Right renal pelvis (tissue), 4 donors: ENCODE measurements around the gene SUSD2. TPM values are rescaled to one million over a fixed set of nuclear protein-coding genes. Genes with fewer than 3 reads are reported as not detected.

ENCODE experiments used
- DNase-seq, 4 donors: peaks; one replicate each; pipeline ENCODE4 v3.0.0-alpha.2; 2013; ENCODE audit warnings: low read depth in 4 of 4, low spot score in 3 of 4, missing footprints in 1 of 4
- polyA plus RNA-seq, 4 donors: library from polyadenylated mRNA; unstranded; fragments of 120-200 nt; gene quantifications; one replicate each; pipeline ENCODE4 v1.2.1, GENCODE V29; 2013; ENCODE audit not compliant: insufficient read length in 4 of 4

The SUSD2 gene
- polyA plus RNA-seq, 4 donors, result 10.7 to 20.5 (median 18.2) TPM

- DNase-seq, result no peak
Observed at GRCh38 chr22:24148266-24149197, 32.8 kb upstream of the SUSD2 start.

- no peak for DNase-seq
Observed at GRCh38 chr22:24149198-24149590, 32.1 kb upstream of the SUSD2 start.

DNA sequence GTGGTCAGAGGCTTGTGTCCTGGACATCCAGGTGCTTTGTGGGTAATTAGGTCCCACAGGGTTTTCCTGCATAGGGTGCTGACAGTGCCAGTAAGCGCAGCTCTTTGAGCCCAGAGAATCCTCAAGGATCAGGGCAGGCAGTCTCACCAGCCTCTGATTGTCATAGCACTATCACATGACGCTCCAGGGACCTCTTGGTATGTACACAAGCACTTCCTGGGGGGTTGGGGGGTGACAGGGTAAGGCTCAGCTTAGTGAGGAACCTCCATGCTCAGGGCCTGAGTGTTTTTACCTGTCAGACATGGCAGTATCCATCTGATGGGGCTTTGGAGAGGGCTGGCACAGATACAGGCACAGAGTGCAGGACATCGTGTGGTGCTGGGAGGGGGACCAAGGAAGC is 27.9 kb upstream of the SUSD2 start:
- no peak for DNase-seq

DNA sequence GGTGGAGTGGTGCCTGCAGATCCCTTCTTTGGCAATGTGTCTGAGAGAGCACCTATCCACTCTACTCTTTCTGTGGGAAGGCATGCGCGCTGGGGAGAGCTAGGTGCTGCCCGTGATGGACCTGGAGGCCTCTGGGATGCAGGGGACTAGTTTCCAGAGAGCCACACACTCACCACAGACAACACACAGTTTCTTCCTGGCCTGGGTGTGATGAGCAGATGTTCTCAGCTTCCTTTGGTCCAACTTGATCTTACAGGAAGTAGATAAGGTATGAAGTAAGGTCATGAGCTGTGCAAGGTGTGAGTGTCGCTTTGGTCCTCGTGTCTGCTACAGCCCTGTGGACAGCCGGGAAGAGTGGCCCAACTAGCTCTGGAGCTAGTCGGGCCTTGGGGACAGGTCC is 27.3 kb upstream of the SUSD2 start:
- no peak for DNase-seq

DNA sequence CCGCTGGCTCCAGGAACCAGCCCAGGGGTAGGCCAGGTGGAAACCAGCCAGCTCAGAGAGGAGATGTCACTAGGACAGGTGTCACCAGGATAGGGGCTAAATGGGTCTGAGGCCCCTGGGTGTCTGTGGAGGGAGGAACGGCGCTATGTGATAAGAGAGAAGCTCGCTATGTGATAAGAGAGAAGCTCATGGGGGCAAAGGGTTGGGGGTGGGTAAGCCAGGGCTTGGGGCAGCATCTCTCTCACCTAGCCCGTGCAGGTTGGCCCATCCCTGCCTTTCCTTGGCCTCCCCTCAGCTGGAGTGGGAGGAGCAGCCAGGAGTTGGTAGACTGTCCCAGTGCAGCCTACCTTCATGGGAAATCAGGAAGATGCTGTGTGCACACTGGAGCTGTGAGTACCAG is 26.5 kb upstream of the SUSD2 start:
- no peak for DNase-seq

DNA sequence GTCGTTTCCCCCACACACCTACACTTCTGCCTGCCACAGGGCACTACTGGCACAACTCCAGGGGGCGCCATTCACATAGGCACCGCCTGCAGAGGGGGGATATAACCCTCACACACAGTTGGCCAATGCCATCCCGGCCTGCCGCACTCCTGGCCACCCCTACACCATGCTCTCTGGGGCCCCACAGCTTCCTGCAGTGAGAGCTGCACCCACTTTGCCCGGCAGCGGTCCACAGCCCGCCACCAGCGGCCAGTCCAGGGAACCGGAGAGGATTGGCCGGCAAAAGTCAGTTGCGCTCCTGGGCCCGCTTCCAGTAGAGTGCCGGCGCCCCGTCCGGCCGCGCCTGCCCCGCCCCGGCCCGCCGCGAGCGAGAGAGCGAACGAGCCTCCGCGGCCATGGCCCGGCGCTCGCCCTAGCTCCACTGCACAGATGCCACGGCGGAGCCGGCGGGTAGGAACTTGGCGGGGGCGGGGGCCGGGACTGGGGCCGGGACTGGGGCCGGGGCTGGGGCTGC is 25.6 kb upstream of the SUSD2 start:
- peak in 1 of 4 donors; percentile 39 for DNase-seq

DNA sequence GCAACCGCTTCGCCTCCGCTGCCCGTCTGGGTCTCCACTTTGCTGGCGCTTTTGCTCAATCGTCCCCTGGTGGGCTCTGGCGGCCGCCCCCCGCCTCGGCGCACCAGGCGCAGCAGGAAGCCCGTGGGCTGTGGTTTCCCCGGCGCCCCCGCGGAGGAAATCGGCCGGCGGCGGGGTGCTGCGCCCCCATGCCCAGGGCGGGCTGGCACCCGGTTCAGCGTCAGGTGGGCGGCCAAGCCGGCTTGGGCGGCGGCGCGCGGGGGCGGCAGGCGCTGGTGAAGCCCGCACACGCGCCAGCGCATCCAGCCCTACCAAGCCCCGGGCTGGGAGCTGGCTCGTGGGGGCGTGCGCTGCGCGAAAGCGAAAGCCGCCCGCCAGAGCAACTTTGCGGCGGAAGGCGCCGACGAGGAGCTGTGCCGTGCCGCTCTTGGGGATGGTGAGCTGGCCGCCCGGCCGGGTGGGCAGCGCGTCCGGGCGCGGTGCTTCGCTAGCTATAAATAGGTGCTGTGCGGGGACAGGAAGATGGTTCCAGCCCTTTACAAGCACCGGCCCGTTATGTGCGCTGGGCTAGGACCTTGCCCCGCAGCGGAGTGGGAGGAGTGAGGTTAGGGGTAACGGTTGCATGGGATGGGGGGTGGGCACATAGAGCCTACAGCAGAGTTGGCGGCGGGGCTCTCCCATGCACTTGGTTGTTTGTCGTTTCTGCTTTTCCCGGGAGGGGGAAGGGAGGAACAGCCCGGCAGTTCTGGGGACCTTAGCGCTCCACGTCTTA is 25.0 kb upstream of the SUSD2 start:
- peak in 1 of 4 donors; percentile 34 for DNase-seq

DNA sequence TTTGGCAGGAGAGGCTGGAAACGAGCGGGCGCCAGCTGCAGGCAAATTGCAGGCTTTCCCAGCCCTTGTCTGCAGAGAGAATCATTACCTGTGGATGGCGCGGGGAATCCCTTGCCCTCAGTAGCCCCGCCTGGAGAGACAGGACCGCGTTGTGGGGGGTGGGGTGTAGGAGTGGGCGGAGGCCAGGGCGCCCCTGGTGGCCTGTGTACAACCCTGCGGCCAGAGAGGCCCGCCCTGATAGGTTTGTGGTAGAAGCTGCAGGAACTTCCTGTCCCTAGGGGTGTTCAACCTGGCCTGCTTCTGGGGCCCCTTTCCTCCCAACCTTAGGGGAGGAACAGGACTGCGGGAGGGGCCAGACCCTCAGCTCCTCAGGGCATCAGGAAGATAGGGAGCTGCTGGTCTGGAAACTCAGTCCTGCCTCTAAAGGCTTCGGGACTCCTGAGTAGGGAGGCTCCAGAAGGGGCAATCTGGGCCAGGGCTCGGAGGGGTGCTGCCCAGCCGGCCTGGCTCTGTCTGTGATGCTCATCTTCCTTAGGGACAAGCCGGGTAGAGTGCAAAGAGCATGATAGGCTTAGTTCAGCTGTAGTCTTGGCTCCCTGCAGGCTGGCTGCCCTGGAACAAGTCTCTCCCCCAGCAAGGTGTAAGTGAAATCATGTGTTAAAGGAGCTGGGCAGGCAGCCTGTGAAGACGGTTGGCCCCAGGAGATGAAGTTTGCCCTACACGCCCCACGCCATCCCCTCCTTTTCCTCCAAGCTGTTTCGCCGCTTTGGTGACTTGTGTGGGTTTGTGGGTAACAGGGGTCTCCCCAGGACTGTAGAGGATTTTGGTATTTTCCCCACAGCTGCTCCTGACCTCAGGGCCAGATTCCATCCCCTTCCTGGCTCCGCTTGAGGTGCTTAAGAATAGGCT is 24.1 kb upstream of the SUSD2 start:
- peak in 2 of 4 donors; percentile 57 for DNase-seq

GRCh38 chr22:24157822-24158135 is 23.5 kb upstream of the SUSD2 start:
- DNase-seq, result no peak

DNA sequence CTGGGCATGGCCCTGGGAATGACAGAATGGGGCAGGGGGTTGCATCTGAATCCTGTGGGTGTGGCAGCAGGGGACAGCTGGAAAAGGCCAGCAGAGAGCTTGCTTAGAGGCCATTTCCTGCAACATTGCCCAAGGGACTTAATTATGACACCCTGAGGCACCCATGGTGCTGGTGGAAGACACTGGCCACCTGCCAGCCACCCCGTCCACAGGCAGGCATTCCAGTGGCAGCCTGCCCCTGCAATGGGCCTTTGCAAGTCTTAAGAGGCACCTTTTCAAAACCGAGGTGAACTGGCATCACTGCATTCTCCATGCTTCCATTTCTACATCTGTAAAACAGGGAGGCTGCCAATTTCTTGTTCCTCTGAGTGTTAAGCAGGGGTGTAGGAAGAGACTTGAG is 21.6 kb upstream of the SUSD2 start:
- DNase-seq, result no peak

- no peak for DNase-seq
Observed at GRCh38 chr22:24160546-24160945, 20.7 kb upstream of the SUSD2 start.

DNA sequence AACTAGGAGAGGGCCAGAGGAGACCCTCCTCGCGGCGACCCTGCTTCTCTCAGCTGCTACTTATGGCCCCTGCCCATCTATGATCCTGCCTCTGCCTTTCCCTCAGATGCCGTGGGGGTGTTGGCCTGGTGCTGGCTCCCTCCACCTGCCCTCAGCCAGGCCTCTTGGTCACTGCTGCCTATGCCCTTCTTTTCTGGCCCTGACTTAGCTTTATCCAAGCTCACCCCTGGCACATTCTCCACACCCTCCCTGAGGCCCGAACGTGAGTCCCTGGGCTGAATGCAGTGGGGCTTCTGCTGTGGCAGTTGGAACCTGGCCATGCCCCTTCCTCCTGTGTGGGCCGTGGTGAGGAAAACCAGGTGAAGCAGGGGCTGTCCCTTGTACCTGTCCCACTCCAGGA is 19.8 kb upstream of the SUSD2 start:
- DNase-seq, result no peak

DNA sequence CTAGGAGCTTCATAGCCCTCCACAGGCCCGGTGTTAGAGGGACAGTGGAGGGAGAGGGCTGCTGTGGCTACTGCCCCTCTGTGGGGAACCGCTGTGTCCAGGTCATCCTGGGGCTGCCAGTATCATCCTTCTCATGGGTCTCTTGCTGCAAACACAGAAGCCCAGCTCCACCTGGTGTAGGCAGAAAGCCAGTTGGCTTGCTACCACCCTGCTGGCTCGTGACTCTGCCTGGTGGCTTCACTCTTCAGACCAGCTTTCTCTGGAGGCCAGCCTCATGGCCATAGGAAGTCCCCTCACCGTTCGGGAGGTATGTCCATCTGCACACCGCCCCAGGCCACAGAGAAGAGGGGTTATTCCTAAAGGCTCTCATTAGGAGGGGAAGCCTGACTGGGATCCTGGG is 19.4 kb upstream of the SUSD2 start:
- no peak for DNase-seq

DNA sequence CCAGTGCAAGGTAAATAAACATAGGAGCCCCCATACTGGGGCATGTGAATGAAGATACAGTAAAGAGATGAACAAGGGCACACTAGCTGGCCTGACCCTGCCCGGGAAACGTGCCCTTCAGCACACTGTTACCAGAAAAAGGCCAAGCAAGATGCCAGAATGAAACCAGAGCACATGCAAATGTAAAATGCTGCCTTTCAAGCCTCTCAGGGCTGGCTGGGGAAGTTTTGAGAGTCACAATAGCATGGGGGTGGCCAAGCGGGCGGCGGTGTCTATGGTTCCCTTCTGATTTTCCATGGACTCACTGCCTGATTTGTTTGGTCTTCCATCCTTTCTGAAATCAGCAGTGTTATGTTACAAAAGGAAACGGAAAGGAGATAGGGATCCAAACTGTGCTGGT is 18.9 kb upstream of the SUSD2 start:
- DNase-seq, result no peak

- DNase-seq, result no peak
Observed at GRCh38 chr22:24164243-24164642, 17.0 kb upstream of the SUSD2 start.

GRCh38 chr22:24164940-24165339 is 16.3 kb upstream of the SUSD2 start:
- DNase-seq, result no peak

- DNase-seq, result no peak
Observed at GRCh38 chr22:24165673-24166072, 15.6 kb upstream of the SUSD2 start.

DNA sequence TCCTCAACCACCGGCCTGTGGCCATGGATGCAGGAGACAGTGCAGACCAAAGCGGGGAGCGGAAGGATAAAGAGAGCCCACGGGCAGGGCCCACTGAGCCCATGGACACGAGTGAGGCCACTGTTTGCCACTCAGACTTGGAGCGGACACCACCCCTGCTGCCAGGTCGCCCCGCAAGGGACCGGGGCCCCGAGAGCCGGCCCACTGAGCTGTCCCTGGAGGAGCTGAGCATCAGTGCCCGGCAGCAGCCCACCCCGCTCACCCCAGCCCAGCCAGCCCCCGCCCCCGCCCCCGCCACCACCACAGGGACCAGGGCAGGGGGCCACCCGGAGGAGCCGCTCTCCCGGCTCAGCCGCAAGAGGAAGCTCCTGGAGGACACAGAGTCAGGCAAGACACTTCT is 14.5 kb upstream of the SUSD2 start:
- no peak for DNase-seq

GRCh38 chr22:24169439-24170058 is 11.7 kb upstream of the SUSD2 start:
- DNase-seq, result no peak

DNA sequence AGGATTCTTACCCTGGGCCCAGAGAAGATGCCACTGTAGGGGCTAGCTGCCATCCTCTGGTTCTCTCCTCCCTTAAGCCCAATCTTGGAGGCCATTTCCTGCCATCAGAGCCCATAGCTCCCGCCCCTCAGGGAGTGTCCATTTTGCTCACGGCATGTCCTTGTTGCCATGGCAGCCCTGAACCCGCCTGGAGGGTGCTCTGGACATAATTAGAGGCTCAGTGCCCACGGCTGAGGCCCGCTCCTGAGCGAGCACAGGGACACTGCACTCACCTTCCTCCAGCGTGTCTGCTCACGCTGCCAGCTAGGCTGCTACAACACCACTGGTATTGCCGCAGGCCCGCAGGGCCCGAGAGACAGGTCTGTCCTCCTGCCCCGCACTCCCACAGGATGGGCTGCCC is 11.1 kb upstream of the SUSD2 start:
- no peak for DNase-seq
